GM12801 (cell line): ENCODE data around the gene AP2A2.

Experiments
- TF ChIP-seq, protein P1 (sequence below): IDR thresholded peaks from one replicate; pipeline ENCODE4 v1.5.1; 2011; ENCODE audit warnings: control low read depth; ENCODE audit not compliant: insufficient read length; ENCODE audit errors: extremely low read depth

AP2A2 gene

DNA sequence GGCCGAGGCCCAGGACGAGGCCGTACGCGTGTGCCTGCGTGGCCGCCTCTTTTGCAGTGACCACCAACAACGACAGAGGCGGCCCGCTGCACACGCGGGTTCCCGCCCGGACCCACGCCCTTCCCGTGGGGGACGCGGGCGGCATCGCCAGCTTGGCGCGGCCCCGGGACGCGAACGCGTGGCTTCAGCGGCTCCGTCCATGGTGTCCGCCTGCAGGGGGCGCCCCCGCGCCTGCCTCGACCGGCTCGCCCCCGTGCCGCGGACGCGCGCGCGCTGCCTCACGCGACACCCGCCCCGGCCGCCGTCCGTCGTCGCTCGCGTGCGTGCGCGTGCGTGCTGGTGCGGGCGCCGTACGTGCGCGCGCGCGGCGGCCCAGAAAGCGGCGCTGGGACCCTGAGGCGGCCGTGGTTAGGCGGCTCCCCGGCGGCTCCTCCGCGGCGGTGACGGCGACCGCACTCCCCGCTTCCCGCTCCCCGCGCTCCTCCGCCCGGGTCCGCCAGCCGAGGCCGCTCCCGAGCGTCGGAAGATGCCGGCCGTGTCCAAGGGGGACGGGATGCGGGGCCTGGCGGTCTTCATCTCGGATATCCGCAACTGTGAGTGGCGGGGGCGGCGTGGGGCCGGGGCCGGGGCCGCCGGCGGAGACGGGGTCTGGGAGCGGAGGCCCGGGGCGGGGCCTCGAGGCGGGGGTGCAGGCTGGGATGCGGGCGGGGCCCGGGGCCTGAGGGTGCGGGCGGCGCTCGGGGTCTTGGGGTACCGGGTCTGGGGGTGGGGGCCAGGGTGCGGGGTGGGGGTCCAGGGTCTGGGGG lies at the start of gene AP2A2:
AP2A2 (plus strand) TSS at position 375 of the 806 bp plus-strand sequence; CDS start at position 527, 152 bp downstream.
- TF ChIP-seq, protein P1, sequence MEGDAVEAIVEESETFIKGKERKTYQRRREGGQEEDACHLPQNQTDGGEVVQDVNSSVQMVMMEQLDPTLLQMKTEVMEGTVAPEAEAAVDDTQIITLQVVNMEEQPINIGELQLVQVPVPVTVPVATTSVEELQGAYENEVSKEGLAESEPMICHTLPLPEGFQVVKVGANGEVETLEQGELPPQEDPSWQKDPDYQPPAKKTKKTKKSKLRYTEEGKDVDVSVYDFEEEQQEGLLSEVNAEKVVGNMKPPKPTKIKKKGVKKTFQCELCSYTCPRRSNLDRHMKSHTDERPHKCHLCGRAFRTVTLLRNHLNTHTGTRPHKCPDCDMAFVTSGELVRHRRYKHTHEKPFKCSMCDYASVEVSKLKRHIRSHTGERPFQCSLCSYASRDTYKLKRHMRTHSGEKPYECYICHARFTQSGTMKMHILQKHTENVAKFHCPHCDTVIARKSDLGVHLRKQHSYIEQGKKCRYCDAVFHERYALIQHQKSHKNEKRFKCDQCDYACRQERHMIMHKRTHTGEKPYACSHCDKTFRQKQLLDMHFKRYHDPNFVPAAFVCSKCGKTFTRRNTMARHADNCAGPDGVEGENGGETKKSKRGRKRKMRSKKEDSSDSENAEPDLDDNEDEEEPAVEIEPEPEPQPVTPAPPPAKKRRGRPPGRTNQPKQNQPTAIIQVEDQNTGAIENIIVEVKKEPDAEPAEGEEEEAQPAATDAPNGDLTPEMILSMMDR, result no peak

GRCh38 chr11:876545-876944 lies 49.1 kb upstream of the AP2A2 start:
- TF ChIP-seq, protein P1, result no peak

DNA sequence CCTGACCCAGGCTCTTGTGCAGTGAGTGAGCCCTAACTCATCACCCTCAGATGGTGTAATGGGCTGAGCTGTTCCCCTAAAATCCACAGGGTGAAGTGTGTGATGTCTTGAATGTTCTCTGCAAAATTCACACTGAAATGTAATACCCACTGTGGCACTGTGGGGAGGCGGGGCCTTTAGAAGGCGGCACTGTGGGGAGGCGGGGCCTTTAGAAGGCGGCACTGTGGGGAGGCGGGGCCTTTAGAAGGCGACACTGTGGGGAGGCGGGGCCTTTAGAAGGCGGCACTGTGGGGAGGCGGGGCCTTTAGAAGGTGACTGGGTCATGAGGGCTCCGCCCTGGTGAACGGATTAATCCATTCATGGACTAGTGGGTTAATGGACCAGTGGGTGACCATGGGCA lies 48.1 kb upstream of the AP2A2 start:
- TF ChIP-seq, protein P1, result no peak

- TF ChIP-seq, protein P1, result no peak
These were observed 45.2 kb upstream of the AP2A2 start for GRCh38 chr11:880447-880846.

- TF ChIP-seq, protein P1, result no peak
These were observed 43.1 kb upstream of the AP2A2 start for GRCh38 chr11:882596-882995.

- TF ChIP-seq, protein P1, result no peak
These were observed 42.1 kb upstream of the AP2A2 start for GRCh38 chr11:883527-883926.

DNA sequence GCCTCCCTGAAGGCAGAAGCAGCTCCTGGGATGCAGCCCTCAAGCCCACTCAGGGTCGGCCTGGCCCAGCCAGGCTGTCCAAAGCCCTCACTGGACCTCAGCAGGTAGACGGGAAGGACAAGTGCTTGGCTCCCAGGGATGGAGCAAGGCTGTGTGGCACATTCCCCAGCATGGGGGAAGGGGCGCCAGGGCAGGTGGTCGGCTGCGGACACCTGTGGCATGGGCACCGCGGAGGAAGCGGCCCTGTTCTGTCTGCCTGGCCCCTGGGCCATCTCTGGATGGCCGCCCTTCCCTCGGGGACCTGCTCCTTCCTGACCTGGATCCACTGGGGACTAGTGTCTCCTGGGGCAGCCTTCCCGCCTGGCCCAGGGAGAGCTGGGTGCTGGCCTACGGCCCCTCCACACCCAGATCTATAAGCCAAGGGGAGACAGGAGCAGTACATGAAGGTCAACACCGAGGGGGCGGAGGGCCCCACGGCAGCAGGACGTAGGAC lies 41.0 kb upstream of the AP2A2 start:
- TF ChIP-seq, protein P1, result no peak
